K562 (cell line): ENCODE data around the gene FAM83E. TPM values are rescaled to one million over a fixed set of nuclear protein-coding genes. Genes with fewer than 3 reads are reported as not detected.

Experiments used
- ATF1 ChIP-seq, 2 experiments: fragments of 450-650 bp in 1 of 2; IDR thresholded peaks; 2 replicates each; pipeline ENCODE4 v1.6.1; 2016; ENCODE audit warnings: missing compliant biosample characterization in 1 of 2, missing genetic modification characterization in 1 of 2
- ATF4 ChIP-seq: fragments of 450-650 bp; formaldehyde crosslinking; IDR thresholded peaks from 2 replicates; pipeline ENCODE4 v1.4.0; 2022; ENCODE audit warnings: mild to moderate bottlenecking, moderate library complexity
- CBX2 ChIP-seq: fragments of 200-600 bp; sonication (generic); IDR thresholded peaks from one replicate; pipeline ENCODE4 v1.6.1; 2012; ENCODE audit warnings: mild to moderate bottlenecking, low read length, inconsistent platforms; ENCODE audit not compliant: insufficient read depth, poor library complexity, severe bottlenecking
- CREM ChIP-seq: IDR thresholded peaks from 2 replicates; pipeline ENCODE4 v1.6.1; 2014; ENCODE audit warnings: antibody characterized with exemption, low read depth
- DIDO1 ChIP-seq: fragments of 450-650 bp; IDR thresholded peaks from 2 replicates; pipeline ENCODE4 v1.6.1; 2016; ENCODE audit warnings: low read depth, missing biosample characterization, missing genetic modification characterization
- ESRRB ChIP-seq: fragments of 250-450 bp; sonication (Bioruptor Pico); IDR thresholded peaks from 2 replicates; pipeline ENCODE4 v1.5.0; 2020; ENCODE audit warnings: mild to moderate bottlenecking, moderate library complexity, borderline replicate concordance
- FOXA1 ChIP-seq: fragments of 450-650 bp; IDR thresholded peaks from 2 replicates; pipeline ENCODE4 v1.6.1; 2016; ENCODE audit warnings: mild to moderate bottlenecking, borderline replicate concordance
- FOXP1 ChIP-seq: sonication (generic); formaldehyde crosslinking; IDR thresholded peaks from 2 replicates; pipeline ENCODE4 v1.8.0; 2022; ENCODE audit warnings: mild to moderate bottlenecking, missing genetic modification reagents
- HMG20A ChIP-seq: fragments of 450-650 bp; formaldehyde crosslinking; conservative IDR thresholded peaks from 2 replicates; pipeline ENCODE4 v1.4.0; 2020; ENCODE audit warnings: mild to moderate bottlenecking, mixed read lengths
- LEF1 ChIP-seq: fragments of 450-650 bp; IDR thresholded peaks from 2 replicates; pipeline ENCODE4 v1.6.1; 2016; ENCODE audit warnings: mild to moderate bottlenecking
- NONO ChIP-seq, 2 experiments: fragments of 200-400 bp in 1 of 2; fragments of 450-650 bp in 1 of 2; formaldehyde crosslinking in 1 of 2; IDR thresholded peaks; 2 replicates each; pipeline ENCODE4 v1.6.1; 2017; ENCODE audit warnings: low read depth in 2 of 2, mild to moderate bottlenecking in 2 of 2, moderate library complexity in 2 of 2, low read length in 1 of 2
- POLR2B ChIP-seq: fragments of 450-650 bp; IDR thresholded peaks from 2 replicates; pipeline ENCODE4 v1.6.1; 2018; ENCODE audit warnings: low read depth; ENCODE audit not compliant: partially characterized antibody
- RBM34 ChIP-seq: fragments of 200-400 bp; formaldehyde crosslinking; IDR thresholded peaks from 2 replicates; pipeline ENCODE4 v1.6.1; 2018; ENCODE audit warnings: low read length, borderline replicate concordance; ENCODE audit not compliant: insufficient read depth
- SP2 ChIP-seq: IDR thresholded peaks from 2 replicates; pipeline ENCODE4 v1.6.1; 2011; ENCODE audit warnings: mild to moderate bottlenecking, low read depth, low read length, moderate library complexity; ENCODE audit not compliant: poor library complexity, severe bottlenecking; ENCODE audit errors: extremely low read depth
- STAT5A ChIP-seq: IDR thresholded peaks from 2 replicates; pipeline ENCODE4 v1.6.1; 2012; ENCODE audit warnings: low read length, inconsistent platforms, borderline replicate concordance
- ZFX ChIP-seq: sonication (generic); formaldehyde crosslinking; IDR thresholded peaks from 2 replicates; pipeline ENCODE4 v1.8.0; 2022; ENCODE audit warnings: mild to moderate bottlenecking, missing genetic modification reagents, moderate library complexity
- ZNF24 ChIP-seq: fragments of 450-650 bp; IDR thresholded peaks from 2 replicates; pipeline ENCODE4 v1.6.1; 2016
- ZNF311 ChIP-seq: fragments of 250-450 bp; sonication (Bioruptor Pico); IDR thresholded peaks from 2 replicates; pipeline ENCODE4 v1.4.0; 2020; ENCODE audit warnings: mild to moderate bottlenecking, moderate library complexity
- polyA plus RNA-seq, 8 experiments: library from polyadenylated mRNA; depleted of rRNA in 4 of 8; stranded (reverse) in 5 of 8; unstranded in 3 of 8; fragments of >200 nt; fragmentation: Nextera tagmentation in 2 of 8; fragmentation: Illumina TruSeq in 1 of 8; extraction: Ambion mirVana in 2 of 8; extraction: Trizol in 1 of 8; gene quantifications; 2 replicates each; pipeline versions ENCODE4 v1.2.1 to v1.2.3, GENCODE V29; 2011 to 2014; ENCODE audit warnings: inconsistent platforms in 1 of 8, missing spikeins in 1 of 8
- total RNA-seq, 7 experiments: library from RNA; depleted of rRNA in 6 of 7; stranded (reverse); fragments of >200 nt in 6 of 7; fragmentation: Illumina TruSeq in 2 of 7; extraction: Trizol in 2 of 7; gene quantifications; 2 replicates each; pipeline versions ENCODE4 v1.2.1 to v1.2.3, GENCODE V29; 2011 to 2021; ENCODE audit warnings: low replicate concordance in 1 of 7
- TF ChIP-seq, protein P1 (sequence below), 2 experiments: IDR thresholded peaks; 2 replicates each; pipeline ENCODE4 v1.6.1; 2011; ENCODE audit warnings: borderline replicate concordance in 1 of 2, control low read depth in 1 of 2, low read depth in 1 of 2, low read length in 1 of 2, mild to moderate bottlenecking in 1 of 2, mixed read lengths in 1 of 2, moderate library complexity in 1 of 2; ENCODE audit not compliant: insufficient read depth in 1 of 2, insufficient read length in 1 of 2, poor library complexity in 1 of 2, severe bottlenecking in 1 of 2; ENCODE audit errors: extremely low read depth in 1 of 2
- TF ChIP-seq, protein P2 (sequence below): fragments of 200-800 bp; sonication (Bioruptor generic); IDR thresholded peaks from 2 replicates; pipeline ENCODE4 v1.6.1; 2016; ENCODE audit warnings: missing genetic modification characterization, missing compliant biosample characterization

Gene FAM83E
- total and polyA plus RNA-seq, 9 of the 15 experiments (the other 6 are each of a cell fraction or from before 2014, with no cell fraction given) = 0.15 to 0.87 (median 0.29) TPM; not detected in 4

GRCh38 chr19:48638831-48639381 is 24.0 kb upstream of the FAM83E start (continued):
- TF ChIP-seq NONO (IDR thresholded peaks at IDR 0.05; ENCODE audit: low read depth in 2 of 2, low read length in 1 of 2) = peak in 1 of 2 experiments; percentile 86; a peak in 2 of 4 replicates
- TF ChIP-seq, protein P1, sequence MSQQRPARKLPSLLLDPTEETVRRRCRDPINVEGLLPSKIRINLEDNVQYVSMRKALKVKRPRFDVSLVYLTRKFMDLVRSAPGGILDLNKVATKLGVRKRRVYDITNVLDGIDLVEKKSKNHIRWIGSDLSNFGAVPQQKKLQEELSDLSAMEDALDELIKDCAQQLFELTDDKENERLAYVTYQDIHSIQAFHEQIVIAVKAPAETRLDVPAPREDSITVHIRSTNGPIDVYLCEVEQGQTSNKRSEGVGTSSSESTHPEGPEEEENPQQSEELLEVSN (IDR thresholded peaks at IDR 0.05; ENCODE audit: borderline replicate concordance in 1 of 2, extremely low read depth in 1 of 2, insufficient read depth in 1 of 2, insufficient read length in 1 of 2, low read depth in 1 of 2, low read length in 1 of 2, poor library complexity in 1 of 2, severe bottlenecking in 1 of 2) = peak in 1 of 2 experiments; percentile 7
- TF ChIP-seq HMG20A (CRISPR knock-in tag) = no peak
- no peak for TF ChIP-seq STAT5A
- TF ChIP-seq POLR2B = peak; percentile 16
- no peak for TF ChIP-seq SP2
- TF ChIP-seq FOXA1 = no peak
- 0 out of 2 replicates have a peak, but pooled peaks have one; percentile 0 for TF ChIP-seq DIDO1 (tag)
- no peak for TF ChIP-seq CBX2
- TF ChIP-seq, protein P2, sequence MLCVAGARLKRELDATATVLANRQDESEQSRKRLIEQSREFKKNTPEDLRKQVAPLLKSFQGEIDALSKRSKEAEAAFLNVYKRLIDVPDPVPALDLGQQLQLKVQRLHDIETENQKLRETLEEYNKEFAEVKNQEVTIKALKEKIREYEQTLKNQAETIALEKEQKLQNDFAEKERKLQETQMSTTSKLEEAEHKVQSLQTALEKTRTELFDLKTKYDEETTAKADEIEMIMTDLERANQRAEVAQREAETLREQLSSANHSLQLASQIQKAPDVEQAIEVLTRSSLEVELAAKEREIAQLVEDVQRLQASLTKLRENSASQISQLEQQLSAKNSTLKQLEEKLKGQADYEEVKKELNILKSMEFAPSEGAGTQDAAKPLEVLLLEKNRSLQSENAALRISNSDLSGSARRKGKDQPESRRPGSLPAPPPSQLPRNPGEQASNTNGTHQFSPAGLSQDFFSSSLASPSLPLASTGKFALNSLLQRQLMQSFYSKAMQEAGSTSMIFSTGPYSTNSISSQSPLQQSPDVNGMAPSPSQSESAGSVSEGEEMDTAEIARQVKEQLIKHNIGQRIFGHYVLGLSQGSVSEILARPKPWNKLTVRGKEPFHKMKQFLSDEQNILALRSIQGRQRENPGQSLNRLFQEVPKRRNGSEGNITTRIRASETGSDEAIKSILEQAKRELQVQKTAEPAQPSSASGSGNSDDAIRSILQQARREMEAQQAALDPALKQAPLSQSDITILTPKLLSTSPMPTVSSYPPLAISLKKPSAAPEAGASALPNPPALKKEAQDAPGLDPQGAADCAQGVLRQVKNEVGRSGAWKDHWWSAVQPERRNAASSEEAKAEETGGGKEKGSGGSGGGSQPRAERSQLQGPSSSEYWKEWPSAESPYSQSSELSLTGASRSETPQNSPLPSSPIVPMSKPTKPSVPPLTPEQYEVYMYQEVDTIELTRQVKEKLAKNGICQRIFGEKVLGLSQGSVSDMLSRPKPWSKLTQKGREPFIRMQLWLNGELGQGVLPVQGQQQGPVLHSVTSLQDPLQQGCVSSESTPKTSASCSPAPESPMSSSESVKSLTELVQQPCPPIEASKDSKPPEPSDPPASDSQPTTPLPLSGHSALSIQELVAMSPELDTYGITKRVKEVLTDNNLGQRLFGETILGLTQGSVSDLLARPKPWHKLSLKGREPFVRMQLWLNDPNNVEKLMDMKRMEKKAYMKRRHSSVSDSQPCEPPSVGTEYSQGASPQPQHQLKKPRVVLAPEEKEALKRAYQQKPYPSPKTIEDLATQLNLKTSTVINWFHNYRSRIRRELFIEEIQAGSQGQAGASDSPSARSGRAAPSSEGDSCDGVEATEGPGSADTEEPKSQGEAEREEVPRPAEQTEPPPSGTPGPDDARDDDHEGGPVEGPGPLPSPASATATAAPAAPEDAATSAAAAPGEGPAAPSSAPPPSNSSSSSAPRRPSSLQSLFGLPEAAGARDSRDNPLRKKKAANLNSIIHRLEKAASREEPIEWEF (CRISPR knock-in tag) = no peak
- TF ChIP-seq ZNF24 = no peak
- TF ChIP-seq CREM = peak; percentile 90
- no peak for TF ChIP-seq RBM34
- TF ChIP-seq FOXP1 (CRISPR knock-in tag) = peak; percentile 68; the same call in 1 of the 2 replicates
- 0 out of 2 replicates have a peak, but pooled peaks have one; percentile 5 for TF ChIP-seq LEF1
- TF ChIP-seq ESRRB (CRISPR knock-in tag) = no peak
- no peak for TF ChIP-seq ATF4 (CRISPR knock-in tag)
- peak; percentile 67; the same call in 1 of the 2 replicates for TF ChIP-seq ATF1 (CRISPR knock-in tag; IDR thresholded peaks at IDR 0.05)
- peak; percentile 97 for TF ChIP-seq ATF1 (tag; IDR thresholded peaks at IDR 0.05)
- TF ChIP-seq ZFX (CRISPR knock-in tag) = peak; percentile 55
- no peak for TF ChIP-seq ZNF311 (CRISPR knock-in tag)
